K562 (cell line): ENCODE measurements around the gene RAB24. TPM values are rescaled to one million over a fixed set of nuclear protein-coding genes. Genes with fewer than 3 reads are reported as not detected.

ENCODE experiments used
- ATF1 ChIP-seq, 2 experiments: fragments of 450-650 bp in 1 of 2; IDR thresholded peaks; 2 replicates each; pipeline ENCODE4 v1.6.1; 2016; ENCODE audit warnings: missing compliant biosample characterization in 1 of 2, missing genetic modification characterization in 1 of 2
- ATF3 ChIP-seq, 2 experiments: fragments of 450-650 bp in 1 of 2; sonication (generic) in 1 of 2; formaldehyde crosslinking in 1 of 2; IDR thresholded peaks in 1 of 2; conservative IDR thresholded peaks in 1 of 2; 2 replicates each; pipeline versions ENCODE4 v1.6.1 to v1.8.1; 2016 to 2023; ENCODE audit warnings: mild to moderate bottlenecking in 2 of 2, moderate library complexity in 2 of 2, inconsistent platforms in 1 of 2, missing genetic modification reagents in 1 of 2
- CBX1 ChIP-seq: sonication (generic); IDR thresholded peaks from 2 replicates; pipeline ENCODE4 v1.6.1; 2016; ENCODE audit warnings: antibody characterized with exemption, low read depth, mild to moderate bottlenecking
- E2F6 ChIP-seq, 2 experiments: IDR thresholded peaks; 2 replicates each; pipeline ENCODE4 v1.6.1; 2011; ENCODE audit warnings: borderline replicate concordance in 1 of 2, control low read depth in 1 of 2, low read depth in 1 of 2, low read length in 1 of 2, mild to moderate bottlenecking in 1 of 2, mixed read lengths in 1 of 2, moderate library complexity in 1 of 2; ENCODE audit not compliant: insufficient read depth in 1 of 2, insufficient read length in 1 of 2, poor library complexity in 1 of 2, severe bottlenecking in 1 of 2; ENCODE audit errors: extremely low read depth in 1 of 2
- EP400 ChIP-seq: fragments of 450-650 bp; IDR thresholded peaks from 2 replicates; pipeline ENCODE4 v1.6.1; 2017; ENCODE audit warnings: antibody characterized with exemption, mild to moderate bottlenecking, moderate library complexity
- EZH2 ChIP-seq: IDR thresholded peaks from 2 replicates; pipeline ENCODE4 v1.6.1; 2012; ENCODE audit warnings: low read depth, mild to moderate bottlenecking, inconsistent platforms, low read length, borderline replicate concordance
- FUS ChIP-seq: fragments of 200-400 bp; formaldehyde crosslinking; optimal IDR thresholded peaks from 2 replicates; pipeline ENCODE3; 2017; ENCODE audit warnings: low read depth, low read length
- GABPB1 ChIP-seq: sonication (generic); formaldehyde crosslinking; IDR thresholded peaks from 2 replicates; pipeline ENCODE4 v1.8.0; 2022; ENCODE audit warnings: mild to moderate bottlenecking, missing genetic modification reagents
- KDM2B ChIP-seq: fragments of 250-450 bp; sonication (Bioruptor Pico); IDR thresholded peaks from 2 replicates; pipeline ENCODE4 v1.8.0; 2021; ENCODE audit warnings: mild to moderate bottlenecking, moderate library complexity
- L3MBTL2 ChIP-seq: fragments of 450-650 bp; IDR thresholded peaks from 2 replicates; pipeline ENCODE4 v1.6.1; 2016; ENCODE audit warnings: mild to moderate bottlenecking, moderate library complexity
- LCOR ChIP-seq: sonication (generic); formaldehyde crosslinking; IDR thresholded peaks from 2 replicates; pipeline ENCODE4 v1.8.0; 2022; ENCODE audit warnings: mild to moderate bottlenecking, missing genetic modification reagents
- NBN ChIP-seq: fragments of 450-650 bp; IDR thresholded peaks from 2 replicates; pipeline ENCODE4 v1.6.1; 2016; ENCODE audit warnings: low read depth, mild to moderate bottlenecking
- NFXL1 ChIP-seq: fragments of 450-650 bp; formaldehyde crosslinking; IDR thresholded peaks from 2 replicates; pipeline ENCODE4 v1.4.0; 2021; ENCODE audit warnings: mild to moderate bottlenecking
- POLR2A ChIP-seq: fragments of 450-650 bp; conservative IDR thresholded peaks from 2 replicates; pipeline ENCODE4 v1.6.1; 2016
- POLR2B ChIP-seq: fragments of 450-650 bp; IDR thresholded peaks from 2 replicates; pipeline ENCODE4 v1.6.1; 2018; ENCODE audit warnings: low read depth; ENCODE audit not compliant: partially characterized antibody
- RNF2 ChIP-seq: sonication (generic); IDR thresholded peaks from 2 replicates; pipeline ENCODE4 v1.6.1; 2016
- RUNX1 ChIP-seq: sonication (generic); IDR thresholded peaks from 2 replicates; pipeline ENCODE4 v1.6.1; 2016; ENCODE audit warnings: antibody characterized with exemption, low read depth
- SP1 ChIP-seq: sonication (generic); formaldehyde crosslinking; IDR thresholded peaks from 2 replicates; pipeline ENCODE4 v1.8.1; 2022; ENCODE audit warnings: mild to moderate bottlenecking, missing genetic modification reagents
- SRSF3 ChIP-seq: fragments of 200-400 bp; formaldehyde crosslinking; IDR thresholded peaks from 2 replicates; pipeline ENCODE4 v1.6.1; 2016; ENCODE audit warnings: mild to moderate bottlenecking, low read length, moderate library complexity; ENCODE audit not compliant: insufficient read depth
- TAF1 ChIP-seq: IDR thresholded peaks from 2 replicates; pipeline ENCODE4 v1.6.1; 2011; ENCODE audit warnings: mild to moderate bottlenecking, low read length, moderate library complexity; ENCODE audit not compliant: insufficient read depth, control insufficient read depth, severe bottlenecking; ENCODE audit errors: extremely low read depth
- ZBTB2 ChIP-seq: fragments of 450-650 bp; IDR thresholded peaks from 2 replicates; pipeline ENCODE4 v1.6.1; 2016; ENCODE audit warnings: antibody characterized with exemption
- ZNF24 ChIP-seq: fragments of 450-650 bp; IDR thresholded peaks from 2 replicates; pipeline ENCODE4 v1.6.1; 2016
- ZNF398 ChIP-seq: fragments of 250-450 bp; sonication (Bioruptor Pico); IDR thresholded peaks from 2 replicates; pipeline ENCODE4 v1.8.0; 2021; ENCODE audit warnings: moderate library complexity, mild to moderate bottlenecking, inconsistent platforms
- polyA plus RNA-seq, 8 experiments: library from polyadenylated mRNA; depleted of rRNA in 4 of 8; stranded (reverse) in 5 of 8; unstranded in 3 of 8; fragments of >200 nt; fragmentation: Nextera tagmentation in 2 of 8; fragmentation: Illumina TruSeq in 1 of 8; extraction: Ambion mirVana in 2 of 8; extraction: Trizol in 1 of 8; gene quantifications; 2 replicates each; pipeline versions ENCODE4 v1.2.1 to v1.2.3, GENCODE V29; 2011 to 2014; ENCODE audit warnings: inconsistent platforms in 1 of 8, missing spikeins in 1 of 8
- total RNA-seq, 7 experiments: library from RNA; depleted of rRNA in 6 of 7; stranded (reverse); fragments of >200 nt in 6 of 7; fragmentation: Illumina TruSeq in 2 of 7; extraction: Trizol in 2 of 7; gene quantifications; 2 replicates each; pipeline versions ENCODE4 v1.2.1 to v1.2.3, GENCODE V29; 2011 to 2021; ENCODE audit warnings: low replicate concordance in 1 of 7

RAB24 gene
- total and polyA plus RNA-seq, 9 of the 15 experiments (the other 6 are each of a cell fraction or from before 2014, with no cell fraction given) = 13.9 to 107 (median 34.8) TPM

- TF ChIP-seq ZNF398 (CRISPR knock-in tag) (no peak), RNF2 (no peak; the same call in 1 of the 2 replicates), ZNF24 (no peak), ATF1 (CRISPR knock-in tag; IDR thresholded peaks at IDR 0.05) (no peak), ATF1 (tag; IDR thresholded peaks at IDR 0.05) (peak; percentile 79), FUS (no peak), TAF1 (peak; percentile 43), POLR2B (peak; percentile 32), NBN (peak; percentile 40; the same call in 1 of the 2 replicates), POLR2A (peak; percentile 81), L3MBTL2 (peak; percentile 94), KDM2B (CRISPR knock-in tag) (no peak), SRSF3 (0 out of 2 replicates have a peak, but pooled peaks have one; percentile 47), ZBTB2 (peak; percentile 82; the same call in 1 of the 2 replicates), E2F6 (IDR thresholded peaks at IDR 0.05; ENCODE audit: borderline replicate concordance in 1 of 2, extremely low read depth in 1 of 2, insufficient read depth in 1 of 2, insufficient read length in 1 of 2, low read depth in 1 of 2, low read length in 1 of 2, poor library complexity in 1 of 2, severe bottlenecking in 1 of 2) (peak; percentile 80 to 92), CBX1 (0 out of 2 replicates have a peak, but pooled peaks have one; percentile 4), NFXL1 (CRISPR knock-in tag) (no peak), ATF3 (IDR thresholded peaks at IDR 0.05) (no peak; the same call in 1 of the 2 replicates), ATF3 (CRISPR knock-in tag; conservative IDR thresholded peaks at IDR 0.05) (peak; percentile 90), EZH2 (no peak), RUNX1 (0 out of 2 replicates have a peak, but pooled peaks have one; percentile 45), GABPB1 (peak; percentile 67), SP1 (peak; percentile 94), LCOR (CRISPR knock-in tag) (peak; percentile 88), EP400 (peak; percentile 99)
Observed at GRCh38 chr5:177311723-177312648, 8.5 kb upstream of the RAB24 start, which contains the start of gene MXD3 (continued).
